ENCODE results near the gene DHPS.

DNA sequence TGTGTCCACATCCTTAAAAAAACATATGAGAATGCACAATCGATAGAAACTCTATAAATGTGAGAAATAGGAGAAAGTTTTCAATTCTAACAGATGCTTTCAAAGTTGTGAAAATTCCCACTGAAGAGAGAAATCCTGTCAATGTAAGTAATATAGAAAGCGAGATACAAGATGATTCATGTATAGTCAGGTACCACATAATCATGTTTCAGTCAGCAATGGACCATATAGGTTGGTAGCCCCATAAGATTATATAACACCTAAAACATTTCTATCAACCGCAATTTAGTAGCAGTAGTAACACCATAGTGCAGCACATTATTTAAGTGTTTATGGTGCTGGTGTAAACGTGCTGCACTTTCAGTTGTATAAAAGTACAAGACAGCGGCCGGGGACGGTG lies 52.5 kb downstream of the DHPS start:
- no peak for TF ChIP-seq EZH2 (IDR thresholded peaks at IDR 0.05; ENCODE audit: low read length, unreplicated experiment)
- TF ChIP-seq, protein P1, sequence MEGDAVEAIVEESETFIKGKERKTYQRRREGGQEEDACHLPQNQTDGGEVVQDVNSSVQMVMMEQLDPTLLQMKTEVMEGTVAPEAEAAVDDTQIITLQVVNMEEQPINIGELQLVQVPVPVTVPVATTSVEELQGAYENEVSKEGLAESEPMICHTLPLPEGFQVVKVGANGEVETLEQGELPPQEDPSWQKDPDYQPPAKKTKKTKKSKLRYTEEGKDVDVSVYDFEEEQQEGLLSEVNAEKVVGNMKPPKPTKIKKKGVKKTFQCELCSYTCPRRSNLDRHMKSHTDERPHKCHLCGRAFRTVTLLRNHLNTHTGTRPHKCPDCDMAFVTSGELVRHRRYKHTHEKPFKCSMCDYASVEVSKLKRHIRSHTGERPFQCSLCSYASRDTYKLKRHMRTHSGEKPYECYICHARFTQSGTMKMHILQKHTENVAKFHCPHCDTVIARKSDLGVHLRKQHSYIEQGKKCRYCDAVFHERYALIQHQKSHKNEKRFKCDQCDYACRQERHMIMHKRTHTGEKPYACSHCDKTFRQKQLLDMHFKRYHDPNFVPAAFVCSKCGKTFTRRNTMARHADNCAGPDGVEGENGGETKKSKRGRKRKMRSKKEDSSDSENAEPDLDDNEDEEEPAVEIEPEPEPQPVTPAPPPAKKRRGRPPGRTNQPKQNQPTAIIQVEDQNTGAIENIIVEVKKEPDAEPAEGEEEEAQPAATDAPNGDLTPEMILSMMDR (conservative IDR thresholded peaks at IDR 0.05; ENCODE audit: low read depth, low read length): no peak
- TF ChIP-seq EZH2phosphoT487 (IDR thresholded peaks at IDR 0.05; ENCODE audit: borderline replicate concordance, low read length): no peak
